Thoracic aorta (tissue), 2 donors: ENCODE results near the gene TEAD4. TPM values are rescaled to one million over a fixed set of nuclear protein-coding genes. Genes with fewer than 3 reads are reported as not detected.

ENCODE experiments used
- ATAC-seq: fragments of 150-250 bp; one replicate; pipeline ENCODE4 v1.8.0; 2017; ENCODE audit warnings: low read depth; ENCODE audit not compliant: insufficient number of reproducible peaks, low FRiP score
- DNase-seq: peaks from one replicate; pipeline ENCODE4 v3.0.0-alpha.2; 2020; ENCODE audit warnings: low spot score
- H3K27ac ChIP-seq, 2 donors: fragments of 200-600 bp; sonication (generic); 1 replicate in 1 of 2; 2 replicates in 1 of 2; pipeline ENCODE4 v1.5.1; 2016; ENCODE audit warnings: mild to moderate bottlenecking in 2 of 2, moderate library complexity in 2 of 2
- H3K27me3 ChIP-seq: fragments of 200-600 bp; sonication (generic); replicated peaks from 2 replicates; pipeline ENCODE4 v1.6.0; 2016; ENCODE audit warnings: mild to moderate bottlenecking; ENCODE audit not compliant: insufficient read depth
- H3K36me3 ChIP-seq: fragments of 200-600 bp; sonication (generic); one replicate; pipeline ENCODE4 v1.5.1; 2016
- H3K4me1 ChIP-seq, 2 donors: fragments of 200-600 bp; sonication (generic); 1 replicate in 1 of 2; 2 replicates in 1 of 2; pipeline versions ENCODE4 v1.5.1 to v1.6.0; 2016; ENCODE audit warnings: low read depth in 2 of 2, mild to moderate bottlenecking in 1 of 2; ENCODE audit not compliant: control insufficient read depth in 1 of 2
- H3K4me3 ChIP-seq: fragments of 200-600 bp; sonication (generic); 2 replicates; pipeline ENCODE4 v1.5.1; 2016; ENCODE audit warnings: mild to moderate bottlenecking
- H3K9me3 ChIP-seq: fragments of 200-600 bp; sonication (generic); 2 replicates; pipeline ENCODE4 v1.5.1; 2016
- CTCF ChIP-seq: fragments of 200-600 bp; sonication (generic); IDR thresholded peaks from one replicate; pipeline ENCODE4 v1.5.1; 2019; ENCODE audit warnings: antibody characterized with exemption
- total RNA-seq, 2 donors: library from RNA; depleted of rRNA; stranded (reverse); fragments of >200 nt; gene quantifications; one replicate each; pipeline versions ENCODE4 v1.1.0 to v1.2.3, GENCODE V29; 2016

TEAD4 gene
- total RNA-seq, 2 donors from 2014 or later, result 42.5 to 62.6 TPM

GRCh38 chr12:2976581-2976996, 17.4 kb downstream of the TEAD4 start:
- no peaks in the 10 kb centered on the region for H3K9me3 ChIP-seq
- no peak for ATAC-seq
- no peak for TF ChIP-seq CTCF
- H3K27me3 ChIP-seq, result no peaks in the 10 kb centered on the region
- H3K27ac ChIP-seq, result no peak overlapping the region
- no peak for DNase-seq
- peaks cover 7% of the 10 kb centered on the region in 2 donors for H3K4me1 ChIP-seq
- no peaks in the 10 kb centered on the region for H3K36me3 ChIP-seq
- H3K4me3 ChIP-seq, result no peak overlapping the region

GRCh38 chr12:2977776-2978175, 18.6 kb downstream of the TEAD4 start:
- no peak overlapping the region for H3K27ac ChIP-seq
- no peak overlapping the region for H3K4me3 ChIP-seq
- no peak for DNase-seq
- no peak for TF ChIP-seq CTCF
- peaks cover 7% of the 10 kb centered on the region in 2 donors for H3K4me1 ChIP-seq
- no peaks in the 10 kb centered on the region for H3K36me3 ChIP-seq
- no peaks in the 10 kb centered on the region for H3K9me3 ChIP-seq
- no peak for ATAC-seq
- no peaks in the 10 kb centered on the region for H3K27me3 ChIP-seq

GRCh38 chr12:2979806-2980205, 20.6 kb downstream of the TEAD4 start:
- Histone ChIP-seq H3K4me3 (no peak overlapping the region), H3K9me3 (no peaks in the 10 kb centered on the region), H3K27me3 (no peaks in the 10 kb centered on the region), H3K4me1 (peaks cover 0 to under 1% of the 10 kb centered on the region in 2 donors), H3K27ac (no peak overlapping the region), H3K36me3 (no peaks in the 10 kb centered on the region)
- ATAC-seq (no peak), DNase-seq (no peak)
- TF ChIP-seq CTCF, result no peak

- no peak overlapping the region for H3K27ac ChIP-seq
- H3K27me3 ChIP-seq, result no peaks in the 10 kb centered on the region
- no peak for DNase-seq
- no peaks in the 10 kb centered on the region for H3K36me3 ChIP-seq
- H3K4me1 ChIP-seq, result no peaks in the 10 kb centered on the region
- no peak overlapping the region for H3K4me3 ChIP-seq
- ATAC-seq, result no peak
- TF ChIP-seq CTCF, result no peak
- H3K9me3 ChIP-seq, result no peaks in the 10 kb centered on the region
Measured at GRCh38 chr12:2980630-2981029, 21.4 kb downstream of the TEAD4 start.

GRCh38 chr12:2982361-2982760, 23.2 kb downstream of the TEAD4 start:
- no peaks in the 10 kb centered on the region for H3K4me1 ChIP-seq
- no peak for ATAC-seq
- DNase-seq, result no peak
- H3K9me3 ChIP-seq, result no peaks in the 10 kb centered on the region
- no peaks in the 10 kb centered on the region for H3K27me3 ChIP-seq
- no peak overlapping the region for H3K4me3 ChIP-seq
- no peak for TF ChIP-seq CTCF
- H3K27ac ChIP-seq, result no peak overlapping the region
- no peaks in the 10 kb centered on the region for H3K36me3 ChIP-seq
